Measurements from ENCODE around the gene MCRS1. TPM values are rescaled to one million over a fixed set of nuclear protein-coding genes. Genes with fewer than 3 reads are reported as not detected.

MCRS1 gene
- total and polyA plus RNA-seq, 10 of the 15 experiments (the other 5 are each of a cell fraction or from before 2014, with no cell fraction given): 34.3 to 82.8 (median 57.6) TPM

DNA sequence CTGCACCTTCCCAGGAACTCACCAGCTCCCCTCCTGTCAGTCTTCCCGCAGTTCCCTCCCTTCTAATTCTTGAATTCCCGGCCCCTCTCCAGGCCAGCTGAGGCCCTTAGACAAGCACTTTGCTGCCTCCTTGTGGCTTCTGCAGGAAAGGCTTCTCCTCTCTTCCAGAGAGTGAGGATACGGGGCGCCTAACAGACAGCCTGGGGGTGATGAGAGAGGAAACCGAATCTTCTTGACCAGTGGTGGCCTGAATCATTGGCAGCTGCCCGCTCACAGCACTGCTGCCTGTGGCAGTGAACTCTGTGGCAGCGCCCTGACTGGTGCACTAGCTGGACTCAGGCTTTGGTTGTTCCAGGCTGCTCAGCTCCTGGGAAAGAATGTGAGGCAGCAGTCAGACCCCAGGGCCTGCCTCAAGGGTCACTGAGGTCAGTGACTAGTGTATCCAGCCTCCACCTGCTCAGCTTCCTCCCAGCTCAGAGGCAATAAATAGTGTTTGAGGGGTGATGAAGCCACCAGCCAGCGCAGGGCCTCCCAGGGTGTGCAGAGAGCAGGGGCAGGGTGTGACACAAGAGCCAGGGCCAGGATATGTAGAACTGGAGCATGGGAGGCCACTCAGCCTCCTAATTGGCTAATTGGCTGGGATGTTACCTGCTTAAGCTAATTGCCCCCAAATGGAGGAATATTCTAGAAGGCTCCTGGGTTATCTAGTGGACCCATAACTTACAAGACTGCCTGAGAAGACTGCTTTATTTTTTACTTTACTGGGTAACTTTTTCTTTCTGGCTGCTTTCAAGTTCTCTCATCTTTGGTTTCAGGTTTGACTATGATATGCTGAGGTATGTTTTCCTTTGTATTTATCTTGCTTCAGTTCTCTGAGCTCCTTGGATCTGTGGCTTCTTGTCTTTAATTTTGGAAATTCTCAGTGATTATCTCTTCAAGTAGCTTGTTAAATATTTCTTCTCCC lies 12.9 kb upstream of the MCRS1 start:
- CTCF ChIA-PET: interaction anchor here (0.5 to 8.7 kb wide), 49 partner anchors 8 to 292 kb away, joined by 3 to 145 read pairs (median 4); partner anchors contain the start of genes DNAJC22, PRPF40B and TROAP
- no TSS peak for BruUV-seq (replicated peaks)
- SMC1A ChIA-PET (ENCODE audit: uncharacterized antibody, unreplicated experiment): interaction anchor here (0.6 to 6.1 kb wide), 27 partner anchors 9 to 292 kb away, joined by 3 to 63 read pairs (median 4); partner anchors contain the start of gene PRPF40B
- RAD21 ChIA-PET (ENCODE audit: unreplicated experiment): interaction anchor here (0.5 to 5.9 kb wide), 13 partner anchors 14 to 292 kb away, joined by 3 to 55 read pairs (median 5); partner anchors contain the start of genes FMNL3 and PRPF40B
- ATAC-seq (peak; percentile 92), FAIRE-seq (peak; percentile 85), DNase-seq (ENCODE audit: low read depth, low spot score) (no peak)
- POLR2A ChIA-PET: interaction anchor here (0.5 to 3.1 kb wide), 8 partner anchors 9 to 195 kb away, joined by 3 to 13 read pairs (median 4); partner anchors contain the start of genes PRPF40B and TMBIM6
- Histone ChIP-seq H3K27me3 (replicated peaks in 1 of 2; ENCODE audit: control insufficient read depth in 2 of 2, insufficient read depth in 2 of 2, low read length in 1 of 2) (no peaks in the 10 kb centered on the region), H3K4me2 (ENCODE audit: control insufficient read depth, insufficient read depth) (peak overlapping the region; percentile 46), H3K79me2 (ENCODE audit: control insufficient read depth, insufficient read depth, low read length) (no peaks in the 10 kb centered on the region), H2AFZ (ENCODE audit: control insufficient read depth, low read depth, low read length) (peak overlapping the region; percentile 24), H3K9ac (ENCODE audit: control insufficient read depth, insufficient read depth, low read length) (peak overlapping the region; percentile 27), H3K36me3 (ENCODE audit: control insufficient read depth in 2 of 2, insufficient read depth in 2 of 2, low read length in 1 of 2) (peaks cover 0 to 2% of the 10 kb centered on the region in 2 experiments; a peak in 2 of 4 replicates), H3K9me3 (replicated peaks; ENCODE audit: control insufficient read depth, insufficient read depth, low read length) (no peaks in the 10 kb centered on the region), H3K4me3 (peak overlapping the region; percentile 57; the same call in 1 of the 2 replicates), H4K20me1 (ENCODE audit: control insufficient read depth, insufficient read depth) (no peaks in the 10 kb centered on the region), H3K27ac (ENCODE audit: control insufficient read depth, insufficient read depth) (peak overlapping the region; percentile 41), H3K4me1 (ENCODE audit: control insufficient read depth, insufficient read depth, low read length) (peaks cover 17% of the 10 kb centered on the region)
- intact Hi-C loops (cut with micrococcal nuclease; ENCODE audit: unreplicated experiment): loop anchor here (1.0 to 2.0 kb wide), 2 partner anchors 42 to 223 kb away; partner anchors contain the start of gene PRPF40B
- in situ Hi-C loops (cut with MboI): no loop called here
- 16% methylated on average over 8 of the region's 8 CpGs for WGBS (ENCODE audit: insufficient coverage, insufficient replicate concordance, low lambda C conversion rate, missing lambda C conversion rate)
- no peak for TF ChIP-seq MEF2A (IDR thresholded peaks at IDR 0.05; ENCODE audit: insufficient read depth, low read depth, low read length)
- peak; percentile 56 for TF ChIP-seq IKZF1 (conservative IDR thresholded peaks at IDR 0.05)
- 0 out of 4 replicates have a peak, but pooled peaks of 1 of the 2 experiments have one; percentile 25 for TF ChIP-seq IKZF2 (IDR thresholded peaks at IDR 0.05)
- TF ChIP-seq, protein P1, sequence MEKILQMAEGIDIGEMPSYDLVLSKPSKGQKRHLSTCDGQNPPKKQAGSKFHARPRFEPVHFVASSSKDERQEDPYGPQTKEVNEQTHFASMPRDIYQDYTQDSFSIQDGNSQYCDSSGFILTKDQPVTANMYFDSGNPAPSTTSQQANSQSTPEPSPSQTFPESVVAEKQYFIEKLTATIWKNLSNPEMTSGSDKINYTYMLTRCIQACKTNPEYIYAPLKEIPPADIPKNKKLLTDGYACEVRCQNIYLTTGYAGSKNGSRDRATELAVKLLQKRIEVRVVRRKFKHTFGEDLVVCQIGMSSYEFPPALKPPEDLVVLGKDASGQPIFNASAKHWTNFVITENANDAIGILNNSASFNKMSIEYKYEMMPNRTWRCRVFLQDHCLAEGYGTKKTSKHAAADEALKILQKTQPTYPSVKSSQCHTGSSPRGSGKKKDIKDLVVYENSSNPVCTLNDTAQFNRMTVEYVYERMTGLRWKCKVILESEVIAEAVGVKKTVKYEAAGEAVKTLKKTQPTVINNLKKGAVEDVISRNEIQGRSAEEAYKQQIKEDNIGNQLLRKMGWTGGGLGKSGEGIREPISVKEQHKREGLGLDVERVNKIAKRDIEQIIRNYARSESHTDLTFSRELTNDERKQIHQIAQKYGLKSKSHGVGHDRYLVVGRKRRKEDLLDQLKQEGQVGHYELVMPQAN (conservative IDR thresholded peaks at IDR 0.05): 0 out of 2 replicates have a peak, but pooled peaks have one; percentile 22
- 0 out of 2 replicates have a peak, but pooled peaks have one; percentile 27 for TF ChIP-seq JUNB (IDR thresholded peaks at IDR 0.05)
- no peak for TF ChIP-seq SUZ12 (IDR thresholded peaks at IDR 0.05; ENCODE audit: unreplicated experiment)
- TF ChIP-seq TCF3 (IDR thresholded peaks at IDR 0.05; ENCODE audit: borderline replicate concordance, insufficient read depth, low read depth, low read length): 0 out of 2 replicates have a peak, but pooled peaks have one; percentile 28
- TF ChIP-seq EED (IDR thresholded peaks at IDR 0.05; ENCODE audit: low read depth): 0 out of 2 replicates have a peak, but pooled peaks have one; percentile 27
- 0 out of 2 replicates have a peak, but pooled peaks have one; percentile 6 for TF ChIP-seq GATAD2B (conservative IDR thresholded peaks at IDR 0.05; ENCODE audit: low read depth)
- TF ChIP-seq, protein P2, sequence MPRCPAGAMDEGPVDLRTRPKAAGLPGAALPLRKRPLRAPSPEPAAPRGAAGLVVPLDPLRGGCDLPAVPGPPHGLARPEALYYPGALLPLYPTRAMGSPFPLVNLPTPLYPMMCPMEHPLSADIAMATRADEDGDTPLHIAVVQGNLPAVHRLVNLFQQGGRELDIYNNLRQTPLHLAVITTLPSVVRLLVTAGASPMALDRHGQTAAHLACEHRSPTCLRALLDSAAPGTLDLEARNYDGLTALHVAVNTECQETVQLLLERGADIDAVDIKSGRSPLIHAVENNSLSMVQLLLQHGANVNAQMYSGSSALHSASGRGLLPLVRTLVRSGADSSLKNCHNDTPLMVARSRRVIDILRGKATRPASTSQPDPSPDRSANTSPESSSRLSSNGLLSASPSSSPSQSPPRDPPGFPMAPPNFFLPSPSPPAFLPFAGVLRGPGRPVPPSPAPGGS (IDR thresholded peaks at IDR 0.05; ENCODE audit: borderline replicate concordance, insufficient read depth, low read depth, low read length, poor library complexity, severe bottlenecking): no peak
- TF ChIP-seq, protein P3, sequence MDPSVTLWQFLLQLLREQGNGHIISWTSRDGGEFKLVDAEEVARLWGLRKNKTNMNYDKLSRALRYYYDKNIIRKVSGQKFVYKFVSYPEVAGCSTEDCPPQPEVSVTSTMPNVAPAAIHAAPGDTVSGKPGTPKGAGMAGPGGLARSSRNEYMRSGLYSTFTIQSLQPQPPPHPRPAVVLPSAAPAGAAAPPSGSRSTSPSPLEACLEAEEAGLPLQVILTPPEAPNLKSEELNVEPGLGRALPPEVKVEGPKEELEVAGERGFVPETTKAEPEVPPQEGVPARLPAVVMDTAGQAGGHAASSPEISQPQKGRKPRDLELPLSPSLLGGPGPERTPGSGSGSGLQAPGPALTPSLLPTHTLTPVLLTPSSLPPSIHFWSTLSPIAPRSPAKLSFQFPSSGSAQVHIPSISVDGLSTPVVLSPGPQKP (IDR thresholded peaks at IDR 0.05; ENCODE audit: low read depth, low read length): no peak
- TF ChIP-seq, protein P4, sequence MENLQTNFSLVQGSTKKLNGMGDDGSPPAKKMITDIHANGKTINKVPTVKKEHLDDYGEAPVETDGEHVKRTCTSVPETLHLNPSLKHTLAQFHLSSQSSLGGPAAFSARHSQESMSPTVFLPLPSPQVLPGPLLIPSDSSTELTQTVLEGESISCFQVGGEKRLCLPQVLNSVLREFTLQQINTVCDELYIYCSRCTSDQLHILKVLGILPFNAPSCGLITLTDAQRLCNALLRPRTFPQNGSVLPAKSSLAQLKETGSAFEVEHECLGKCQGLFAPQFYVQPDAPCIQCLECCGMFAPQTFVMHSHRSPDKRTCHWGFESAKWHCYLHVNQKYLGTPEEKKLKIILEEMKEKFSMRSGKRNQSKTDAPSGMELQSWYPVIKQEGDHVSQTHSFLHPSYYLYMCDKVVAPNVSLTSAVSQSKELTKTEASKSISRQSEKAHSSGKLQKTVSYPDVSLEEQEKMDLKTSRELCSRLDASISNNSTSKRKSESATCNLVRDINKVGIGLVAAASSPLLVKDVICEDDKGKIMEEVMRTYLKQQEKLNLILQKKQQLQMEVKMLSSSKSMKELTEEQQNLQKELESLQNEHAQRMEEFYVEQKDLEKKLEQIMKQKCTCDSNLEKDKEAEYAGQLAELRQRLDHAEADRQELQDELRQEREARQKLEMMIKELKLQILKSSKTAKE (IDR thresholded peaks at IDR 0.05; ENCODE audit: low read depth, poor library complexity, severe bottlenecking): no peak
- peak; percentile 88 for TF ChIP-seq RAD21 (IDR thresholded peaks at IDR 0.05; ENCODE audit: insufficient read depth, low read depth, low read length)

All from GM12878 (cell line).